22Rv1 (cell line): Measurements from ENCODE around the gene IMMP2L.

ENCODE experiments used
- CTCF ChIP-seq: fragments of 450-650 bp; IDR thresholded peaks from 2 replicates; pipeline ENCODE4 v1.5.1; 2017; ENCODE audit warnings: mild to moderate bottlenecking
- ZFX ChIP-seq: fragments of 450-650 bp; IDR thresholded peaks from 2 replicates; pipeline ENCODE4 v1.6.1; 2017; ENCODE audit warnings: antibody characterized with exemption, borderline replicate concordance

GRCh38 chr7:111530356-111530668, 32.0 kb downstream of the IMMP2L start:
- TF ChIP-seq CTCF, result no peak
- TF ChIP-seq ZFX, result no peak
